Activated B cell treated with CpG ODN at 0.5 μM for 24 hours (primary cell): ENCODE data around the gene TRAF4. TPM values are rescaled to one million over a fixed set of nuclear protein-coding genes. Genes with fewer than 3 reads are reported as not detected.

Experiments
- ATAC-seq: fragments of 200-7000 bp; cut with Tn5 transposase; one replicate; pipeline ENCODE4 v1.10.0; 2021; ENCODE audit warnings: low read depth, mild to moderate bottlenecking, moderate library complexity
- CTCF ChIA-PET: fragments of 350-600 bp; sonication (Branson Sonifier 250); formaldehyde crosslinking; loops from one replicate; lab custom pipeline; 2021; ENCODE audit warnings: antibody characterized with exemption; lab: Charles Lee
- POLR2A ChIA-PET: fragments of 350-600 bp; sonication (Branson Sonifier 250); formaldehyde crosslinking; loops from one replicate; lab custom pipeline; 2021; ENCODE audit warnings: antibody characterized with exemption; lab: Charles Lee
- DNase-seq: peaks from one replicate; pipeline ENCODE4 v3.0.0; 2022
- H3K27ac Mint-ChIP-seq: one replicate; pipeline ENCODE4 v1.8.0; 2020; ENCODE audit warnings: mixed read lengths
- H3K27me3 Mint-ChIP-seq: one replicate; pipeline ENCODE4 v1.8.0; 2021; ENCODE audit warnings: mixed read lengths
- H3K36me3 Mint-ChIP-seq: one replicate; pipeline ENCODE4 v1.8.0; 2021; ENCODE audit warnings: low read depth, mixed read lengths
- H3K4me1 Mint-ChIP-seq: one replicate; pipeline ENCODE4 v1.8.0; 2021; ENCODE audit warnings: mixed read lengths
- H3K4me3 Mint-ChIP-seq: one replicate; pipeline ENCODE4 v1.8.0; 2020; ENCODE audit warnings: mild to moderate bottlenecking, mixed read lengths
- H3K9me3 Mint-ChIP-seq: one replicate; pipeline ENCODE4 v1.8.0; 2020; ENCODE audit warnings: mixed read lengths
- CTCF ChIP-seq: fragments of 200-600 bp; IDR thresholded peaks from one replicate; pipeline ENCODE4 v1.8.0; 2022; ENCODE audit warnings: antibody characterized with exemption, mild to moderate bottlenecking
- intact Hi-C: fragments of 100-400 bp; cut with micrococcal nuclease; formaldehyde crosslinking; loops from one replicate; pipeline ENCODE4 v1.15.1; 2024
- total RNA-seq: library from RNA; stranded (reverse); gene quantifications from 2 replicates; pipeline ENCODE4 v1.2.3, GENCODE V29; 2022

The TRAF4 gene
- total RNA-seq, 1 donor from 2014 or later: 903 TPM

- ChIA-PET CTCF (interaction anchor here (0.9 to 6.1 kb wide), 7 partner anchors 9 to 420 kb away, joined by 3 to 545 read pairs (median 28); partner anchors contain the start of genes DHRS13, PROCA1, RPL23A and TRAF4), POLR2A (interaction anchor here (0.7 to 18.0 kb wide), 20 partner anchors 7 to 566 kb away, joined by 3 to 2384 read pairs (median 28); partner anchors contain the start of genes BLTP2, DHRS13, FAM222B and FLOT2)
- intact Hi-C loops: loop anchor here (1.0 to 5.0 kb wide), 9 partner anchors 10 to 839 kb away; partner anchors contain the start of genes ABHD15, FAM222B, FLOT2 and TP53I13
- Mint-ChIP-seq H3K9me3 (no peaks in the 10 kb centered on the region), H3K36me3 (peaks cover 24% of the 10 kb centered on the region), H3K4me3 (peak within 1 kb of the TSS; percentile 95), H3K27me3 (no peaks in the 10 kb centered on the region), H3K4me1 (peaks cover 62% of the 10 kb centered on the region), H3K27ac (peak within 1 kb of the TSS; percentile 99)
- peak; percentile 99 for DNase-seq
- TF ChIP-seq CTCF: no peak
- peak; percentile 53 for ATAC-seq
Measured at GRCh38 chr17:28728364-28729200, 15.2 kb upstream of the TRAF4 start, which contains the start of gene NEK8. TSS of gene NEK8 (plus strand) at chr17:28728788. CDS start at chr17:28728814, 26 bp downstream.

- Mint-ChIP-seq H3K9me3 (no peaks in the 10 kb centered on the region), H3K36me3 (peaks cover 15% of the 10 kb centered on the region), H3K4me3 (peak overlapping the region; percentile 53), H3K27me3 (no peaks in the 10 kb centered on the region), H3K27ac (peak overlapping the region; percentile 99), H3K4me1 (peaks cover 62% of the 10 kb centered on the region)
- ATAC-seq (no peak), DNase-seq (no peak)
- ChIA-PET POLR2A (interaction anchor here (0.7 to 18.0 kb wide), 5 partner anchors 10 to 181 kb away, joined by 5 to 2384 read pairs (median 10); partner anchors contain the start of genes FAM222B, RPL23A and TRAF4), CTCF (interaction anchor here (6.1 kb wide), 1 partner anchor 17 kb away, joined by 545 read pairs; the partner anchor contains the start of gene TRAF4)
- intact Hi-C loops: loop anchor here (5.0 kb wide), 2 partner anchors 183 to 837 kb away; partner anchors contain the start of genes ABHD15 and TP53I13
- no peak for TF ChIP-seq CTCF
Measured at GRCh38 chr17:28729950-28730330, 13.9 kb upstream of the TRAF4 start.

- POLR2A ChIA-PET: interaction anchor here (2.5 to 18.0 kb wide), 2 partner anchors 14 kb away, joined by 15 to 2384 read pairs; partner anchors contain the start of genes RPL23A and TRAF4
- peaks cover 75% of the 10 kb centered on the region for H3K4me1 Mint-ChIP-seq
- no peak for TF ChIP-seq CTCF
- H3K27ac Mint-ChIP-seq: peak overlapping the region; percentile 81
- DNase-seq (no peak), ATAC-seq (no peak)
- CTCF ChIA-PET: no interaction called here
- no peak overlapping the region for H3K4me3 Mint-ChIP-seq
- H3K9me3 Mint-ChIP-seq: no peaks in the 10 kb centered on the region
- peaks cover 11% of the 10 kb centered on the region for H3K36me3 Mint-ChIP-seq
- intact Hi-C loops: no loop called here
- no peaks in the 10 kb centered on the region for H3K27me3 Mint-ChIP-seq
Measured at GRCh38 chr17:28733346-28733745, 10.5 kb upstream of the TRAF4 start.

GRCh38 chr17:28734712-28735241 lies 9.0 kb upstream of the TRAF4 start:
- Mint-ChIP-seq H3K4me3 (no peak overlapping the region), H3K27me3 (no peaks in the 10 kb centered on the region), H3K9me3 (no peaks in the 10 kb centered on the region), H3K4me1 (peaks cover 76% of the 10 kb centered on the region), H3K27ac (peak overlapping the region; percentile 81), H3K36me3 (peaks cover 17% of the 10 kb centered on the region)
- intact Hi-C loops: no loop called here
- POLR2A ChIA-PET: interaction anchor here (1.6 to 18.0 kb wide), 3 partner anchors 8 to 15 kb away, joined by 15 to 2384 read pairs (median 27); partner anchors contain the start of genes RPL23A, TLCD1 and TRAF4
- TF ChIP-seq CTCF: no peak
- ATAC-seq (no peak), DNase-seq (no peak)
- CTCF ChIA-PET: interaction anchor here (0.9 to 1.4 kb wide), 3 partner anchors 8 to 14 kb away, joined by 3 to 6 read pairs (median 4); no protein-coding TSS in a partner anchor
